ENCODE results near the gene LMO1.

The LMO1 gene

DNA sequence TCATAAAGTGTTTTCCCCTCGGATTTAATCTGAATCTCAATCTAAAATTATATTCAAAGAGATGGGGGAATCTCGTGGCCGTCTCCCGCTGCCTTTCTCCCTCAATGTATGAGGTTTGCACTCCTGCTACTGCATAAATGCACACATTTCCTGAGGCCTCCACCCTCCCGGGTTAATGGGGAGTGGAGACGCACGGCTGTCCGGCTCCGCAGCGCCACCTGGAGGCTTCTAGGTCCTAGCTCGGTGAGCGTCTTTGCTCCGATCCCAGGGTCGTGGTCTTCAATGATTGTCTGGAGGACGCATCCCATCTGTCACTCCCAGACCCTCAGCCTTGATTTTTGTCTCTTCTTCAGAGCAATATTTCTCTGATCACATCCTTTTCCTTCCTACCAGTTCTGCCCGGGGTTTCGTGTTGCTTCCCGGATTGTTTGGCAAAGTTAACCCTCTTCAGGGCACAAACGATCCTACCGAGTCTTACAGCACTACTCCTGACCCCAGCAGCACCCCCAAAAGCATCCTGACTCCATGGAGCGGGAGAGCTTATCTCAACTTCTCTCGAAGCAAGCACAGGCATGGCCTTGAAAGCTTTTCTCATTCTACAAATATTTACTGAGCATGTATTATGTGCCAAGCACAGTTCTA is at the start of gene LMO1:
Gene LMO1, minus strand, starts transcription at position 110 of the 642 bp plus-strand sequence. CDS start 516 bp downstream, outside the sequence.
- H3K27me3 Mint-ChIP-seq, result peaks cover 95% of the 10 kb centered on the region
- ATAC-seq (peak; percentile 72), DNase-seq (peak; percentile 69 to 72)
- H3K4me1 Mint-ChIP-seq, result peaks cover 27% of the 10 kb centered on the region
- peak within 1 kb of the TSS; percentile 69 to 73 for H3K4me3 Mint-ChIP-seq
- no peak within 1 kb of the TSS for H3K27ac Mint-ChIP-seq
- no peaks in the 10 kb centered on the region for H3K9me3 Mint-ChIP-seq

- no peak overlapping the region for H3K4me3 Mint-ChIP-seq
- H3K27ac Mint-ChIP-seq, result peak overlapping the region in 1 of 2 donors; percentile 34
- H3K9me3 Mint-ChIP-seq, result no peaks in the 10 kb centered on the region
- H3K27me3 Mint-ChIP-seq, result no peaks in the 10 kb centered on the region
- no peaks in the 10 kb centered on the region for H3K4me1 Mint-ChIP-seq
- no peak for ATAC-seq
- DNase-seq, result no peak
Observed at GRCh38 chr11:8312986-8313385, 49.3 kb upstream of the LMO1 start.

DNA sequence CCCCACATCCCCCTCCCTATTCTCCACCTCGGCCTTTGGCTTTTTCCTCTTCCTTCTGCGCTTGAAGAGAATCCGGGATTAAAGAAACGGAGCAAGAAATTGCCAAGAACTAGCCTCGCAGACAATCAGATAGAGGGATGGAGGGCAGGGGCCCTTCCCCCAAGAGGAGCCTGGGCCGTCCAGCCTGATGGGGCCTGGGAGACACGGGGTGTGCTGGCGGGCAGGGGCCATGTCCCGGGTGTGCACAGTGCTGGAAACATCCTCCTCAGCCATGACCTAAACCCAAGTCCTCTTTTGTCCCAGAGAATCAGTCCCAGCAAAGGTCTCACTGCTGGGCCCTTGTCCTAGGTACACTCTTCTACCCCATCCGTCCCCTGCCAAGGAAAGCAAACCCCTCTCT is 47.7 kb upstream of the LMO1 start:
- Mint-ChIP-seq H3K27ac (no peak overlapping the region), H3K4me3 (no peak overlapping the region), H3K9me3 (no peaks in the 10 kb centered on the region), H3K27me3 (no peaks in the 10 kb centered on the region), H3K4me1 (no peaks in the 10 kb centered on the region)
- DNase-seq (no peak), ATAC-seq (no peak)

GRCh38 chr11:8310743-8311298 is 47.1 kb upstream of the LMO1 start:
- ATAC-seq, result no peak
- Mint-ChIP-seq H3K27me3 (no peaks in the 10 kb centered on the region), H3K9me3 (no peaks in the 10 kb centered on the region), H3K4me1 (no peaks in the 10 kb centered on the region), H3K27ac (no peak overlapping the region), H3K4me3 (no peak overlapping the region)
- no peak for DNase-seq

DNA sequence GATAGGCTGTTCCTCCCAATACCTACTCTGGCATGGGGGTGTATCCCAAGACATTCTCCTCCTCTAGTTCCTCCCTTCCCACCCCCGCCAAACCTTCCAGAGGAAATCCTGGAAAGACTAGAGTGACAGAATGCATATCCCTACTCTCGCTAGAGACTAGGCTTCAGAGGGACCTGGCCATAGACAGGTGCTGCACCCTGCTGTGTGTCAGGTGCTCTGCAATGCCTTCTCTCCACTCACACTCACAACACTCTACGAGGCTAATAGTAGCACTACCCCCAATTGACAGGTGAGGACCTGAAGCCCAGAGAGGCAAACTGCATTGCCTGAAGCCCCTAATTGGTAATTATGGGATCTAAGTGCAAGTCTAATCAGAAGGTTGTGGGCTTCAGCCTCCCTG is 46.2 kb upstream of the LMO1 start:
- H3K9me3 Mint-ChIP-seq, result peaks cover under 1 to 2% of the 10 kb centered on the region in 2 donors
- no peak overlapping the region for H3K27ac Mint-ChIP-seq
- peaks cover under 1% of the 10 kb centered on the region for H3K27me3 Mint-ChIP-seq
- no peak for DNase-seq
- H3K4me1 Mint-ChIP-seq, result no peaks in the 10 kb centered on the region
- no peak for ATAC-seq
- H3K4me3 Mint-ChIP-seq, result no peak overlapping the region

GRCh38 chr11:8309311-8309710 is 45.6 kb upstream of the LMO1 start:
- peak; percentile 24 for ATAC-seq

GRCh38 chr11:8307601-8308000 is 43.9 kb upstream of the LMO1 start:
- Mint-ChIP-seq H3K4me3 (no peak overlapping the region), H3K9me3 (peaks cover 11 to 22% of the 10 kb centered on the region in 2 donors), H3K27ac (no peak overlapping the region), H3K27me3 (peaks cover 7% of the 10 kb centered on the region), H3K4me1 (no peaks in the 10 kb centered on the region)
- ATAC-seq, result no peak
- no peak for DNase-seq

More at GRCh38 chr11:8309311-8309710, 45.6 kb upstream of the LMO1 start:
- no peak overlapping the region for H3K4me3 Mint-ChIP-seq
- peaks cover 5 to 7% of the 10 kb centered on the region in 2 donors for H3K9me3 Mint-ChIP-seq
- peaks cover 6% of the 10 kb centered on the region for H3K27me3 Mint-ChIP-seq
- no peak for DNase-seq
- no peak overlapping the region for H3K27ac Mint-ChIP-seq
- H3K4me1 Mint-ChIP-seq, result no peaks in the 10 kb centered on the region

- no peak for ATAC-seq
- H3K27me3 Mint-ChIP-seq, result peaks cover 19% of the 10 kb centered on the region
- DNase-seq, result no peak
- peak overlapping the region in 1 of 2 donors; percentile 23 for H3K27ac Mint-ChIP-seq
- H3K4me1 Mint-ChIP-seq, result no peaks in the 10 kb centered on the region
- H3K4me3 Mint-ChIP-seq, result no peak overlapping the region
- H3K9me3 Mint-ChIP-seq, result peaks cover 17 to 29% of the 10 kb centered on the region in 2 donors
Observed at GRCh38 chr11:8301622-8302021, 37.9 kb upstream of the LMO1 start.

GRCh38 chr11:8298801-8299786 is 35.4 kb upstream of the LMO1 start:
- Mint-ChIP-seq H3K4me3 (no peak overlapping the region), H3K9me3 (peaks cover 11 to 21% of the 10 kb centered on the region in 2 donors), H3K27me3 (peaks cover 11% of the 10 kb centered on the region), H3K27ac (no peak overlapping the region), H3K4me1 (no peaks in the 10 kb centered on the region)
- DNase-seq (no peak), ATAC-seq (no peak)

DNA sequence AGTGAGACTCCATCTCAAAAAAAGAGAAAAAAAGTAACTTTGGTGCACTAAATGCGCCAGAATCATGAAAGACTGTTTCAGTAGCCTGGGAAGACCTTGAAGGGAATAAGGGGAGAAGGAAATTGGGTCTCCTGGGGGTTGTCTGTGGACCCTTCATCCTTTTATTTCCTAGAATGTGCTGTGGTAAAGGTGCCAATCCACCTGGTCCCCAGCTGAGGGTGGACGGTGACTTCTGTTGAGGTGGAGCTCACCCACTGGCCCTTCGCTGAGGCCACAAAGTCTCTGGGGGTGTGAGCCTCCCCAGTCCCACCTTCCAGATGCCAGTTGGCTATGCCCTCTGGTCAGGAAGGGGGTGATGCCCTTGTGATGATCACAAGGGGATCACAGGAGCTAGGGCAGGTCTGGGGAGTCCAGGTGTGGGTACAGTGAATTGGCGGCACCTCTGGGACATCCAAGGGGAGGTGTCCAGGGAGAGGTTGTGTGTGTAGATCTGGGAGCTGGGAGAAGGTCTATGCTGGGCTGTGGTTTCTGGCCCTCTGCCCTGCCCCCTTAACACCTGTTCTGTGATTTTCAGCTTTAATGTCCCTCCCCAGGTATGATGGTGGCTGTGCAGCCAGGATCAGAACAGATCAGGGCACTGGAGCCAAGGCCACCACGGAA is 34.2 kb upstream of the LMO1 start:
- no peak overlapping the region for H3K4me3 Mint-ChIP-seq
- H3K4me1 Mint-ChIP-seq, result no peaks in the 10 kb centered on the region
- DNase-seq (no peak), ATAC-seq (no peak)
- no peak overlapping the region for H3K27ac Mint-ChIP-seq
- peaks cover 11% of the 10 kb centered on the region for H3K27me3 Mint-ChIP-seq
- H3K9me3 Mint-ChIP-seq, result peaks cover 9 to 11% of the 10 kb centered on the region in 2 donors

DNA sequence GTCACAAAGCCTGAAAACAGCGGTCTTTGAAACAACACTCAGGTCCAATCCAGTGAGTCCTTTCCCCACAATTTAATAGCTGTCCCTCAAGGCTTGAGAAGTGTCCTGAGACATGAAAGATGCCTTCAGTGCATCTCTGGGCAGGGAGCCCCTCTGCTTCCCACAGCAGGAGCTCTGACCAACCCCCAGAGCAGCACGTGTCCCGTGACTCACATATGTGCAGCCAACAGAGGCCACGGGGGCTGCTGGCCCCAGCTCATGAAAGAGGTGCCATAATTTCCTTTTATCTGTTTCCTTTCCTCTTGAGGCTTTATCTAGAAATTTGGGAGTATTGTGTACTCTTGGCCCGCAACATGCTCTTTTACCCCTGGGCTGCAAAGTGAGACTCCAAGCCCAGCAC is 33.2 kb upstream of the LMO1 start:
- Mint-ChIP-seq H3K27me3 (peaks cover 11% of the 10 kb centered on the region), H3K4me1 (no peaks in the 10 kb centered on the region), H3K27ac (no peak overlapping the region), H3K4me3 (no peak overlapping the region), H3K9me3 (peaks cover 0 to under 1% of the 10 kb centered on the region in 2 donors)
- ATAC-seq, result no peak
- DNase-seq, result no peak

GRCh38 chr11:8296038-8296649 is 32.5 kb upstream of the LMO1 start:
- no peaks in the 10 kb centered on the region for H3K4me1 Mint-ChIP-seq
- H3K4me3 Mint-ChIP-seq, result no peak overlapping the region
- DNase-seq (no peak), ATAC-seq (no peak)
- H3K27ac Mint-ChIP-seq, result no peak overlapping the region
- peaks cover 11% of the 10 kb centered on the region for H3K27me3 Mint-ChIP-seq
- H3K9me3 Mint-ChIP-seq, result no peaks in the 10 kb centered on the region

DNA sequence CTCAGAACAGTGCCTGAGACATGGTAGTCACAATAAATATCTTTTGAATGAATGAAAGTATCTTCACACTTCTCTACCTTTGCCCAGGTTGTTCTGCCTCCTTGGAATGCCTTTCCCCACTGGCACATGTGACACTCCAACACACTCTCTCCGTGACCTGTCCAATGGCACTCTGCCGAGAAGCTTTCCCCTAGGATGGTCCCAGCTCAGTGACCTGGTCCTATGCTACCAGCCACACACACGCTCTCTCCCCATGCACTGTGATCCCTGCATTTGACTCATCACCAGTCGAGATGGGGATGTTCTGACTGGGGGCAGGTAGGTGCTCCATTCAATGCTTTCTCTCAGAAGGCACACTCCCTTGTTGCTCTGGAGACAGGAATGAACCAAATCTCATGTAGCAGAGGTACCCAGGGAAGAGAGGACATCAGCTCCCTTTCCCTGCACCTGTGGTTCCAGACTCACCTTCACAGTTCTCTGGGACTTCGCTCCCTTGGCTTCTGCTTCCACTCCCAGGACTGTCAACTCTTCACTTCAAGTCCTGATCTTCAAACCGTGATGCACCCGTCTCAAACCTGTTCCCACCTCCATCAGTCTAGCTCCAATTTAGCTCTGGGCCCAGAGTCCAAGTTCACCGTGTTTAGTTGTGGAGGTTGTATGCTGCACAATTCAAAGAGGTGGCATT is 30.7 kb upstream of the LMO1 start:
- H3K27me3 Mint-ChIP-seq, result peaks cover 7% of the 10 kb centered on the region
- H3K9me3 Mint-ChIP-seq, result no peaks in the 10 kb centered on the region
- no peak for ATAC-seq
- no peaks in the 10 kb centered on the region for H3K4me1 Mint-ChIP-seq
- DNase-seq, result no peak
- H3K4me3 Mint-ChIP-seq, result no peak overlapping the region
- H3K27ac Mint-ChIP-seq, result no peak overlapping the region

DNA sequence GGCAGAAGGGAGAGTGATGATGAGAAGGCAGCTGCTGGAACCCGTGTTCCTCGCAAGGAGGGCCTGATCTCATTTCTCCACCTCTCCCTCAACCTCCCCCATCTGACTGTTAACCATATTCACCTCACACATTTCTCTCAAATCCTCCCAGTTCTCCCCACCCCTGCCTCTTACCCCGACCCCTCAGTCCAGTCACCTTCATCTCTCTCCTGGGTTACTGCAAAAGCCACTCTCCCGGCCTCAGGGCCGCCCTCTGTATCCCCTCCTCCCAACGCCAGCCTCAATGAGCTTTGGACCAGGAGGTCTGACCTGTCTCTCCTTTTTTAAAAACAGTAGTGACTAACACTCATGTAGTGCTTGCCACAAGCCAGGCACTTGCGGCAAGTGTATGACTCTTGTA is 29.5 kb upstream of the LMO1 start:
- no peak overlapping the region for H3K4me3 Mint-ChIP-seq
- H3K27me3 Mint-ChIP-seq, result no peaks in the 10 kb centered on the region
- no peaks in the 10 kb centered on the region for H3K9me3 Mint-ChIP-seq
- no peaks in the 10 kb centered on the region for H3K4me1 Mint-ChIP-seq
- ATAC-seq, result no peak
- no peak for DNase-seq
- no peak overlapping the region for H3K27ac Mint-ChIP-seq

- H3K27ac Mint-ChIP-seq, result no peak overlapping the region
- no peak for DNase-seq
- no peak overlapping the region for H3K4me3 Mint-ChIP-seq
- H3K27me3 Mint-ChIP-seq, result no peaks in the 10 kb centered on the region
- ATAC-seq, result no peak
- H3K9me3 Mint-ChIP-seq, result no peaks in the 10 kb centered on the region
- H3K4me1 Mint-ChIP-seq, result no peaks in the 10 kb centered on the region
Observed at GRCh38 chr11:8292351-8292750, 28.7 kb upstream of the LMO1 start.
